Stimulated activated CD8-positive, alpha-beta memory T cell treated with anti-CD3 and anti-CD28 coated beads, Interleukin-4, amount 100 ng/mL, for 4 hours (primary cell): ENCODE measurements around the gene TMEM196.
"Not testable (repeated sequence)": the region's sequence is repeated elsewhere in the genome, so short reads cannot be mapped to it uniquely, and the experiment has no call there.

Experiments
- DNase-seq, 2 donors: peaks; one replicate each; pipeline ENCODE4 v3.0.0-alpha.2; 2020; ENCODE audit warnings: low read depth in 2 of 2, low spot score in 1 of 2

The TMEM196 gene

GRCh38 chr7:19708397-19709248, 64.8 kb downstream of the TMEM196 start, which contains the start of gene POLR1F:
Gene POLR1F (minus strand): TSS chr7:19709037. CDS start chr7:19709016, 21 bp downstream.
- peak; percentile 84 to 91 for DNase-seq

- no peak for DNase-seq
Measured at GRCh38 chr7:19707240-19707639, 66.2 kb downstream of the TMEM196 start.

- DNase-seq, result no peak
Measured at GRCh38 chr7:19705663-19706062, 67.8 kb downstream of the TMEM196 start.

- no peak for DNase-seq
Measured at GRCh38 chr7:19701471-19701870, 71.9 kb downstream of the TMEM196 start.

- DNase-seq, result no peak
Measured at GRCh38 chr7:19700936-19701335, 72.5 kb downstream of the TMEM196 start.

- DNase-seq, result no peak
Measured at GRCh38 chr7:19698331-19698730, 75.1 kb downstream of the TMEM196 start.

- DNase-seq, result no peak
Measured at GRCh38 chr7:19696926-19697325, 76.5 kb downstream of the TMEM196 start.

- no peak for DNase-seq
Measured at GRCh38 chr7:19692111-19692828, 81.1 kb downstream of the TMEM196 start.

- DNase-seq, result no peak
Measured at GRCh38 chr7:19690736-19691135, 82.7 kb downstream of the TMEM196 start.

GRCh38 chr7:19689130-19689529, 84.3 kb downstream of the TMEM196 start:
- DNase-seq, result not testable (repeated sequence)

- no peak for DNase-seq
Measured at GRCh38 chr7:19681596-19681995, 91.8 kb downstream of the TMEM196 start.

- DNase-seq, result no peak
Measured at GRCh38 chr7:19677180-19677579, 96.2 kb downstream of the TMEM196 start.

GRCh38 chr7:19675816-19676215, 97.6 kb downstream of the TMEM196 start:
- DNase-seq, result no peak

- no peak for DNase-seq
Measured at GRCh38 chr7:19674266-19674960, 99.0 kb downstream of the TMEM196 start.

- DNase-seq, result no peak
Measured at GRCh38 chr7:19670806-19671205, 102.6 kb downstream of the TMEM196 start.
